HG03520 (cell line): ENCODE results near the gene TREML4.
"Not testable (repeated sequence)": the region's sequence is repeated elsewhere in the genome, so short reads cannot be mapped to it uniquely, and the experiment has no call there.

ENCODE experiments used
- ATAC-seq: cut with Tn5 transposase; IDR thresholded peaks from one replicate; pipeline ENCODE4 v1.9.1; 2021; ENCODE audit warnings: mild to moderate bottlenecking, moderate library complexity; ENCODE audit not compliant: unreplicated experiment

TREML4 gene, protein sequence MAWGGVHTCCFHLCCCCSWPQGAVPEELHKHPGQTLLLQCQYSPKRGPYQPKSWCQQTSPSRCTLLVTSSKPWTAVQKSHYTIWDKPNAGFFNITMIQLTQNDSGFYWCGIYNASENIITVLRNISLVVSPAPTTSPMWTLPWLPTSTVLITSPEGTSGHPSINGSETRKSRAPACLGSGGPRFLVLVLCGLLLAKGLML

DNA sequence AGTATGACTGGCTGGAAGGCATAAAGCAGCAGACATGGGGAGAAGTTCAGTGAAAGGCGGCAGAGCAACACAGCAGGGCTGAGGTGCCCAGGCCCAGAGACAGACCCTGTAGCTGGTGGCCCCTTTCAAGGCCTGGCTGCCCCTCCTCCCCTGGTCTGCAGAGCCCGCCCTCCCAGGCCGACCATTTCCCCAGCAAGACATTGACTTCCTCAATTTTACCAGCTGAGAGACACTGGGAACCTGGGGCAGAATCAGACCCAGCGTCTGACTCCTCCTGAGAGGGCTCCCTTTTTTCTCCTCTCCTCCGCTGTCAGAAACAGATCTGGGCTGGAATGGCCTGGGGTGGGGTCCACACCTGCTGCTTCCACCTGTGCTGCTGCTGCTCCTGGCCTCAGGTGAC is at the start of gene TREML4:
Gene TREML4 (plus strand): TSS at position 254 of the 400 bp plus-strand sequence. CDS start 79 bp downstream, at position 333.
- no peak for ATAC-seq

DNA sequence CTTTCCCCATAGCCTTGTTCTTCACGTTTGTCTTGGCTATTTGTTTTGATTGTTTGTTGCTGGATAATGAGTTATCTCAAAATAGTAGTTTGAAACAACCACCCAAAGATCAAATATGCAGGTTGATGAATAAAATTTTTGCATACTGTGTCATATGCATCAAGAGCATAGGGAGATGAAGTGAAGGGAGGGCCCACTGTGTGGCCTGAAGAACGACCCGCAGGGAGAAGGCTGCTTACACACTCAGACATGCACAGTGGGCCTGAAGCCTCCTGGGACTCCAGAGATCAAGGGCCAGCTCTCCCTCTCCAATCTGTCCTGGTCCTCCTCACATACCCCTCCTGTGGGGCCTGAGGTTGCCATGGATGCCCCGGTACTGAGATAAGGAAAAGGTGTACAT is 49.0 kb upstream of the TREML4 start:
- ATAC-seq: no peak

DNA sequence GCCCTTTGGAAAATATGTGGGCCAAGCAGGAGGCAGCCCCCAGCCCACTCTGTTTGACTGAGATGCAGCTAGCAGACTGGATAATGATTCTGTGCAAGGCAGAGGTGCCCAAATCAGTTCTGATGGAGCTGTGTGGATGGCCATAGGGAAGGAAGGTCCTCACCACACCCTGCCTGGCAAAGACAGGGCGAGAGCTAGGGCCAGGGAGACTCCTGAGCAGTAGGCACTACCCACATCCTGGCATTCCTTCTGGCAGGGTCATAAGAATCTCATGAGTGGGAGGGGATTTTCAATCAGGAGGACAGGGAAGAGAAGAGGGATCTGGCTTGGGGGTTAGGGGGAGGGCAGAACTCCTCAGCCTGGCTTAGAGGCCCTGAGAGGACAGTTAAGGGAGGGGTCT is 46.6 kb upstream of the TREML4 start:
- ATAC-seq: no peak

DNA sequence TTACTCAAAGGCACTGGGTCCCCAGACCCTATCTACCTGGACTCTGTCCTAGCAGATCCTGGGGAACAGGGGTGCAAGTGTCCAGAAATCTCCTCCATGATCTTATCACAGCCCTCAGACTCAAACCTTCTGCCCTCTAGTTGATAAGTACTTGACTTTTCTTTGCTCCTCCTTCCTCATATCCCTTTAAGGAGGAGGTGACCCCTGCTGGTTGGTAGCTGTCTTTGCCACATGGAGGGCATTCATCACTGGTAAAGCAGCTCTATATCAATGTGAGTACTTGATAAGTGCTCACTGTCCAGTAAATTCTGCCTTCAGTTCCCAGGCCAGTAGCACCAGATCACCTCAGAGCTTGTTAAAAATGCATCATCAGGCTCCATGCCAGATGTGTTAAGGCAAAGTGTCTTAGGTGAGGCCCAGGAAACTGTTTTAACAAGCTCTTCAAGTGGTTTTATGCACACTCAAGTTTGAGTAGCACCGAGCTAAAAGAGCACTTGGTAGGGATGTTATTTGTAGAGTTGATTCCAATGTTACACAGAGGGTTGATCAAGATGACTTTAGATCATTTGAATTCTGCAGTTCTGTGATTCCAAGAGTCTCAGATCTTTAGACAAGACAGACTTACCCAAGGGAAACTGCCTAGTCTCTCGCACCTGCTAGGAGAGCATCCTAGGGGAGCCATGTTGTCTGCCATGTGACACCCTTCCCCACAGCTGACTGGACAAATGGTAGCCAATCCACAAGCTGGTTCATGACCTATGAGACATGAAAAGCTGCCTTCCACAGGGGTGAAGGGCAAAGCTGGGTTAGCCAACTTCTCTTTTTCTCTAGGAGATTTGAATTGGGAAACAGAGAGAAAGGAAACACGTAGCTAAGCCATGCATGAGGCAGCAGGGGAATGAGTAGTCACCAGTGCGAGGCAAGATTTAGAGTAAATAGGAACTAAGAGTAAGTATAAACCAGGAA is 45.8 kb upstream of the TREML4 start:
- ATAC-seq: no peak

DNA sequence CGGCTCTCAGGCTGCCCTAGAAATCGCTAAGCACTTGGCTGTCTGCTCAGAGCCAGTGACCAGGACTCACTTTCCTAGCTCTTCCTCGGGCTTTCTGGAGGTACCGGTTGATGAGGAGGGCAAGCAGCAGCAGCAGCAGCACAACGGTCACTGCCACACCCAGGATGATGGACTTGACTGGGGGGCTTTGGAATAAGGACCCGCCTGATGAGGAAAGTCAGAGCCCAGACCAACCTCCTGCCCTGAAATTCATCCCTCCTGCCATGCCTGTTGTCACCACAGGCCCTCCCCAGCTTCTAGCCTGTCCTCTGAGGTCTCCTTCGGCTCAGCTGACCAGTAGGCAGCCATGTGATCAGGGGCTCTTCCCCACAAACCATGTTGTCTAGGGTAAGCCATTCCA is 43.4 kb upstream of the TREML4 start:
- no peak for ATAC-seq

DNA sequence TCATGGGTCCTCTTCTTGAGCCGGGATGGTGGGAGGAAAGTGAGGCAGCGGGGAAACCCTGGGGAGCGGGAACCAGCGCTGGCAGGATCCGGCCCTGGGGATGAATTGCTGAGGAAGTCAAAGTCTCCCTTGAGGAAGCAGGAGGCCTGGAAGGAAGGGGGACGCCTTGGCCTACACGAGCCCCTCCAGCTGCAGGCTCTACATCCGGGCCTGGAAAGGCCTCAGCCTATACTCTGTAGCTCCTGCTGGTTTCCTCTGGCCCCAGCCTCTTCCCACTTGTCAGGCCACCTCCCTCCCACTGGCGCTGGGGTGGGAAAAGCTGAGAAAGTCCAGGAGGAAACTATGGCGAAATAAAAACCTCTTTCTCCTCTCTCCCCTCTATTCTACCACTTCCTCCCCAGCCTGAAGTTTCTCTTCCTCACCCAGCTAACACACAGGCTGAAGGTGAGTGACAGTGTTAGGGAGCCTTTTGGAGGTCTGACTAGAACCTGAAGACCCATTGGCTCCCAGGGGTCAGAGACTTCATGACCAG is 42.1 kb upstream of the TREML4 start:
- ATAC-seq: no peak

DNA sequence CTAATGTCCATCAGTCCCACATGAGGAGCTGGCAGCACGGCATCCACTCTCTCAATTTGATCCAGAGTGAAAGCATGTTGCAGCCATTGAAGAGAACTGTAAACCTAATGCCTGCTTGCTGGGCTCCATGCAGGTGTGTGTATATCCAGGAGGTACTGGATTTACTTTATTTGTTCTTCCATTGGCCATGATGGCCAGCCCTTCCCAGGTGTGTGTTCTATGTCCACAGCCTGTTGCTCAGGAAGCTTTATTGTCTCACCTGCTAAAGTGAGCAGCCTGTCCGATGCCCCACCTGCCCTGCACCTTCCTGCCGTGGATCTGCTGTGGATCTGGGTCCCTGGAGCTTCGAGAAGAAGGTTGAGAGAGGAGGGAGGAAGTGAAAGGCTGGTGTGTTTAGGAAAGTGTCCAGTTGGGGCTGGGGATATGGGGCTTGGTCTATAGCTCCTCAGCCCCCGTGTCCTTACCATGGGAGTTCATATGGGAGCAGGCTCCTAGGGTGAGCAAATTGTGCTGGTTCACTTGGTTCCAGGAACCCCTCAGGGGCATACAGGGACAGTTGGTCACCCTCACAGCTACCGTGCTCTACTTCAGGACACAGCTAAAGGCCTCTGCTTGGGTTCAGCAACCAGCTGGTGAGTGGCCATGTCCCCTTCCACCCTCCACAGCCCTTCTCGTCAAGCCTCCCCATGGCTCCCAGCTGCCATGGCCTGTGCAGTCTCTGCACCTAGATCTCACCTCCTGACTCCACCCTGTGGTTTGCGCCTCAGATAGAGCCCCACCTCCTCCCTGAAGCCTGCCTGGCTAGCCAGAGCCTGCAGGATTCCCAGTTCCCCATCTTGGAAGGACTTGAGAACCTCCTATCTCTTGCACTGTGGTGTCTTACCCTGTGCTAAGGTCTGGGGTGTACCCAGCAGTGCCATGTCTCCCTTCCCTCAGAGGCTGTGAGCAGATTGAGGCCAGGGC is 39.9 kb upstream of the TREML4 start:
- ATAC-seq: no peak

DNA sequence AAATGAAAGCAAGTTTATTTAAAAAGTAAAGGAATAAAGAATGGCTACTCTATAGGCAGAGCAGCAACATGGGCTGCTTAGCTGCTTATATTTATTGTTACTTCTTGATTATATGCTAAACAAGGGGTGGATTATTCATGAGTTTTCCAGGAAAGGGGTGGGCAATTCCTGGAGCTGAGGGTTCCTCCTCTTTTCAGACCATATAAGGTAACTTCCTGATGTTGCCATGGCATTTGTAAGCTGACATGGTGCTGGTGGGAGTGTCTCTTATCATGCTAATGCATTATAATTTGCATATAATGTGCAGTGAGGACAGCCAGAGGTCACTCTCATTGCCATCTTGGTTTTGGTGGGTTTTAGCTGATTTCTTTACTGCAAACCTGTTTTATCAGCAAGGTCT is 39.1 kb upstream of the TREML4 start:
- not testable (repeated sequence) for ATAC-seq

DNA sequence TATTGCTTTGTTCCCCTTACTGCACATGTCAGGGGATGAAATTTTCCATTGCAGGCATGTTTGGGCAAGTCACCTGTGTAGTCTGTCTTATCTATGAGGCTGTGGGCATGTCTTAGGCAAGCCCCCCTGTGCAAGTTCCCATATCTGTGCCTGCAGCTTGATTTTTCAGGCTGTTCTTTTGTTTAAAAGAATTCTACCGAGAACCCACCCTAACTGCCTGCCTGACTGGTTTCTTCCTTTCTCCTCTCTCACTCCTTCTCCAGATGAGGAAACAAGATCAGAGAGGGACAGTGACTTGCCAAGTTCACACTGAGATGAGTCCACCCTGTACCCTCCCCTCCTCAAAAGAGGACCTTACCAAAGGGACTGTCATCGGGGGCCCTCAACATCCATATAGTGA is 38.2 kb upstream of the TREML4 start:
- ATAC-seq: no peak

DNA sequence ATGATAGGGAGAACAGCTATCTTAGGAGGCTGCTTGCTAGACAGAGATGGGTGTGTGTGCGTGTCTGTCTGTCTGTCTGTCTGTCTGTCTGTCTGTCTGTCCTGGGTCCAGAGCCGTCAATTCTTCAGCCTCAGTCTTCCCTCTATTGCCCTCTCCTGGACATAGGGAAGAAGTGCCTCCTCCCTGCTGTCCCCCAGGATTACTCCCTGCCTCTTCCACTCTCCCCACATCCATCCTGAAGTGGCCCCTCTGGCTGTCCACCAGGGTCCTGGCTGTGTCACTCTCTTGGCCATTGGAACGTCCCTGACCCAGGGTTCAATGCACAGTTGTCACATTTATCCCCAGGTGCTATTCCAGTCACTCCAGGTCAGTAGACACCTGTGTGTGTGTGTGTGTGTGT is 37.4 kb upstream of the TREML4 start:
- no peak for ATAC-seq

DNA sequence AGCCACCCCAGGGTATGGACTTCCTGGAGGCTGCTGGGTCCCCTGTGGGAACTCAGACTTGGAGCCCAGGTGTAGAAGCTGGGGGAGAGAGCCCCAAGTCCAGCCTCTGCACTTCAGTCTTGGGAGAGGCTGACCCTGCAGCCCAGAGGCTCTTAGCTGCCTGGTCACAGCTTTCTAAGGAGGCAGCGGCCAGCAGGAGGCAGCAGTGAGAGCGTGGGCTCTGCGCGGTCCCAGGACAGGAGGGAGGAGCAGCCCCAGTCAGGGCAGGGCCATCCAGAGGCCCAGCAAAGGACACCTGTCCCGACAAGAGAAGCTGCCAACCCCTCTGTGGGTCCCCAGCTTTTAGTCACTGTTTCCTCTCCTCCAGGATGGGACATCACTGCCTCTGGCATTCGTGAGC is 36.6 kb upstream of the TREML4 start:
- ATAC-seq: no peak

DNA sequence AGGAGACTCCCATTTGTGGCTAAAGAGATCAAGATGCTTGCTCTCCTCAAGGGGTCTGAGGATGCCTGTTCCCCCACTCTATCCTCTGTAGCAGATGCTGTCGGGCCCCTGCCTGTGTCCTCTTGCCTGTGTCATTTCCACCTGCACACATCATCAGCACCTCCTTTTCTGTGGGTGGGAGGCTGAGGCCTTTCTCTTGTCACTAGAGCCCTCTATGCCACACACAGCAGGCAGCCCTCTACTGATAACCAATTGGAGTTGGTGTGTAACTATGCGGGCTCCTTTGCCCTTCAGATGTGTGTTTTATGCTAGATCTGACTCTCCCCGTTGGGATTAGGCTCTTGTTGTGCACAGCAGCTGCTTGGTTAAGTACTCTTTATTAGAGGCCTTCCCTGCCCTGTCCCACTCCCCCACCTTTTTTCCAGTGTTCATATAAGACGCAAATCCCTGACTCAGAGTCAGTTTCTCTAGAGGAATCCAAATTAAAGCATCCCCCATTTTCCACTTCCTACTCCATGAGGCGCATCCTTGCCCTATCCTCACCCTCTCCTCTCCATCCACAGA is 34.9 kb upstream of the TREML4 start:
- ATAC-seq: no peak

DNA sequence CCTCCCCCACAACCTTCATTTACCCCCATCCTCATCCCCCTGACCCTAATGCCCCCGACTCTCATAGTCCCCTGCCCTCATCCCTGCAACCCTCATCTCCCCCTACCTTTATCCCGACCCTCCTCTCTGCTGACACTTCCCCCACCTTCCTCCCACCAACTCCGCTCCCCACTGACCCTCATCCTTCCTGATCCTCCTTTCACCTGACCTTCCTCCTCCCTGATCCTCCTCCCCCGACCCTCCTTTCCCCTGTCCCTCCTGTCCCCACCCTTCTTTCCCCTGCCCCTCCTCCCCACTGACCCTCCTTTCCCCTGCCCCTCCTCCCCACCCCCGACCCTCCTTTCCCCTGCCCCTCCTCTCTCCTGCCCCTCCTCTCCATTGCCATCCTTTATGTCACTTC is 34.3 kb upstream of the TREML4 start:
- ATAC-seq: no peak

DNA sequence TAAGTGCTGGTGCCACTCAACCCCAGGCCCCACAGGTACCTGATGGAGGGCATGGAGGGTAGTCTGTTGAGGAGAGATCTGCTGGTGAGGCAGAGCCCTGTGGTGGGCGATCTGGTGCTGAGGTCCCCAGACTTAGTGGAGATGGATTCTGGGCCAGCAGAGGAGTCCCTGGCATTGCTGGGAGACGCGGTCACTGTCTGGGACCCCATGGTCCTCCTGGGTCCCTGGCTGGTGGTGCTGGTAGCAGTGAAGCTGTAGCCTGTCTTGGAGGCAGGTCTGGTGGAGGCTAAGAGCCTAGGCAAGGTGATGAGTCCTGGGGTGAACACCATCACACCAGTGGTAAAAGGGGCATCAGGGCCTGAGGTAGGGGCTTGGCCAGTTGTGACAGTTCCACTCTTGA is 33.8 kb upstream of the TREML4 start:
- ATAC-seq: no peak

DNA sequence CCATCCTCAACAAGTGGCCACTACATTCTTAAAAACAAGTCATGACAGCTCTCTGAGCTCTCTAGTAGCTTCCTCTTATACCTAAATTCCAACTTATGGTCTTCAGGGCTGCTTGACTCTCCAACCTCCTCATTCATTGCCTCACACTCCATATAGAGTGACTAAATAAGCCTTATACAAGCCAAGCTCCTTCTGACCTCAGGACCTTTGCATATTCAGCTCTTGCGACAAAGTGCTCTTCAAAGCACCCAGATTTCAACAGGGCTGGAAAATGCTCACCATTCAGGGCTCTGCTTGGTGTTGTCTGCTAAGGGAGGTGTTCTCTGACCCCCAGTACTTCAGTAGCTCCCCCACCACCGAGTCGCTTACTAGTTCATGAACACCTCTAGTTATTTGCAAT is 30.9 kb upstream of the TREML4 start:
- no peak for ATAC-seq

DNA sequence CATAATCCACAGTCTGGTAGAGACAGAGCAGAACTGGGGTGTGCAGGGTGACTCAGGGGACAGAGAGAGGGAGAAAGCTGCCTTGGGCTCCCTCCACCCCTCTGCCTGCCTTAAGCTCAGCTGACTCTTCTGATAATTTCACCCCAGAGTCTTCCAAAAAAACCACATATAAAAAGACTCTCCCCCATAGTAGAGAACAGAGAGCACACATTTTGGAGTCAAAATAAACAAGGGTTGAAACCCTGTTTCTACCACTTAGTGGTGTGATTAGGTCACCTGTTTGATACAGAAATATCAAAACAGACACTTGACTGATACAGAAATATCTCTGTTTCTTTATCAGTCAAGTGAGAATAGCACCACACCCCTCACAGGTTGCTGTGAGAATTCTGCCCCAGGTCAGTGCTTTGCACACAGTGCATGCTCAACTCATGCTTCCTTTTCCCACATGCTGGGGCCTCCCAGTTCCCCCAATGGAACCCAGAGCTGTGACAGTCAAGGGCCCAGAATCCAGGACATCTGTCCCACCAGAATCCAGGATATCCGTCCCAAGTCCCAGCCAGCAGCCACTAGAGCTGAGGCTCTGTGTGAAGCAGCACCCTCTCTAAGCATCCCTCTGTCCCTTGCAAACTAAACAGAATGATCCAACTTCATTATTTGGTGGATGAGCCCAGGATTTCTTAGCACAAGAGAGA is 28.4 kb upstream of the TREML4 start:
- ATAC-seq: peak; percentile 63

DNA sequence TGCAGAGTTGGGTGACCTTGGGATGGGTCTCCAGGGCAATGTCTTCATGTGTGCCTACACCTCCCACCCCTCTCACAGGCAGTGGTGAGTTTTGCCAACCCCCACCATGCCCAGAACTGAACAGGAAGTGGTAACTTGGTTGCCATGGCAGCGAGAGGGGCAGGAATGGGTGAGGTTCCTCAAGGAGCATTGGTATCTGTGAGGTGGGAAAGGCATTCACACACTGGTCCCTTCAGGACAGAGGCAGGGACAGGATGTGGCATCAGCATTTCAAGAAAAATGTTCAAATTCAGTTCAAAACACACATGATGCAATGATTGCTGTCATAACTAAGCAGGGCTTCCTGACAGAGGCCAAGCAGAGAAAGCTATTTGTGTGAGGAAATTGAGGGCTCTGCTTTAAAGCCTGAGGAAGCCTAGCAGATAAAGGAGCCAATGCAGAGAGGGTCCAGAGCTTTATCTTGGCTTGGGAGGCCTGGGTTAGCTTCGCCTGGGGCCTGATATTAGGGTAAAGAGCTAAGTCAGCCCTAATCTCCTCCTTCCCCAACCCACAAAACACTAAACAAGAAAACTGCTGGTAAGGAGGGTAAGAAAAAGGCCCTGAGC is 27.8 kb upstream of the TREML4 start:
- ATAC-seq: no peak

DNA sequence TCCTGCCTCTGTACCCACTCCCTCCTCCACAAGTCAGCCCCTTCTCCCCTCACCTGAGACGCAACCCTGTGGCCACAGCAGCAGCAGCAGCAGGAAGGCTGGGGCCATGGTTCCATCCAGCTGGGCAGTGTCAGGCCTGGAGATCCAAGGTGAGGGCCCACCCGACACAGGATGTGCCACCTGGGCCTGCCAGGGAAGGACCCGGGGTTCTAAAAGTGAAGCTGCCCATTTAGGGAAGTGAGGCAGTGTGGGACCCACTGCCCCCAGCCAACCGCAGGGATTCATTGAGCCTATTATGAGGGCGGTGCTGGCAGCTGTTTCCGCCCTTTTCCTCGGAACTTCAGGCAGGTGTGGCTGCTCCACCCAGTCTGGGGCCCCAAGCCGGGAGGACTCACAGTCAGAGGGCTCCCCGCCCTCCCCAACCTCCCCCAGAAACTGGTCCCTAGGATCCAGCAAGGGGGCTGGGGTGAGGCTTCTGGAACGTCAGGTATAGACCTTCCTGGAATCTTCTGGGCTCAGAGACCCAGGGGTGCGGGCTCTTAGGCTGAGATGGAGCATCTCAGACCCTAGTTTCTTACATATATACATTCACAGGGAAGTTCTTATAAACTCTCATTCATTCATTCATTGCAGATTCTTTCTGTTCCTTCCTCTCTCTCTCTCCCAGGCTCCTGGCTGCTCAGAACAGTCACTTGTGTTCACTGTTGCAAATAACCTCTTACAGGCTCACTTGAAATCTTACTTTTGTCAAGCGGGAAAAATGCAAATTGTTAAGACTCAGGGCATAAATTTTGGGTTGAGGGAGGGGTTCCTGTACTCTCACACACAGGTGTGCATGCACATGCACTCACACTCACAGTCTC is 27.0 kb upstream of the TREML4 start, which contains the start of gene TREML2:
Gene TREML2 (minus strand): TSS at position 249 of the 863 bp plus-strand sequence. CDS start 141 bp downstream, at position 108.
- no peak for ATAC-seq
